H1 (cell line): Measurements from ENCODE around the gene B4GALNT3. TPM values are rescaled to one million over a fixed set of nuclear protein-coding genes. Genes with fewer than 3 reads are reported as not detected.

ENCODE experiments used
- CTCF ChIA-PET: fragments of 300-600 bp; sonication (Branson Sonifier 250); formaldehyde crosslinking; loops from one replicate; lab custom pipeline; 2021; ENCODE audit not compliant: partially characterized antibody; lab: Charles Lee
- POLR2A ChIA-PET: fragments of 300-600 bp; sonication (Branson Sonifier 250); formaldehyde crosslinking; loops from one replicate; lab custom pipeline; 2021; ENCODE audit warnings: inconsistent platforms; ENCODE audit not compliant: partially characterized antibody; lab: Charles Lee
- DNase-seq, 2 experiments: peaks; one replicate each; pipeline versions ENCODE4 v3.0.0 to v3.0.0-alpha.2; 2010 to 2022; ENCODE audit warnings: low spot score in 2 of 2, low read depth in 1 of 2, mixed read lengths in 1 of 2
- FAIRE-seq: peaks from 2 replicates; lab custom pipeline; 2011; peaks lifted over from hg19 to GRCh38; lab: Jason Lieb, UNC
- H2AFZ ChIP-seq: 2 replicates; pipeline ENCODE4 v1.8.1; 2012; ENCODE audit warnings: low read length, inconsistent platforms
- H2AK5ac ChIP-seq: 2 replicates; pipeline ENCODE4 v1.6.1; 2013; ENCODE audit warnings: low read depth, low read length
- H2BK120ac ChIP-seq: replicated peaks from 2 replicates; pipeline ENCODE3; 2013; ENCODE audit warnings: low read depth, low read length, inconsistent platforms
- H2BK12ac ChIP-seq: 2 replicates; pipeline ENCODE4 v1.6.1; 2013; ENCODE audit warnings: low read depth, low read length
- H2BK15ac ChIP-seq: 2 replicates; pipeline ENCODE4 v1.6.1; 2013; ENCODE audit warnings: low read length
- H2BK20ac ChIP-seq: 2 replicates; pipeline ENCODE4 v1.6.1; 2013; ENCODE audit warnings: low read length
- H2BK5ac ChIP-seq: 2 replicates; pipeline ENCODE4 v1.6.1; 2013; ENCODE audit warnings: low read depth, low read length
- H3K14ac ChIP-seq: 2 replicates; pipeline ENCODE4 v1.6.1; 2013; ENCODE audit warnings: inconsistent platforms; ENCODE audit not compliant: insufficient read length
- H3K18ac ChIP-seq: 2 replicates; pipeline ENCODE4 v1.6.1; 2013; ENCODE audit warnings: low read length; ENCODE audit errors: extremely low read depth
- H3K23ac ChIP-seq: 2 replicates; pipeline ENCODE4 v1.6.1; 2013; ENCODE audit warnings: inconsistent platforms; ENCODE audit not compliant: insufficient read length
- H3K23me2 ChIP-seq: 2 replicates; pipeline ENCODE4 v1.6.1; 2013; ENCODE audit warnings: low read depth, low read length
- H3K27ac ChIP-seq: 2 replicates; pipeline ENCODE4 v1.6.1; 2011; ENCODE audit warnings: low read depth, low read length, inconsistent platforms
- H3K27me3 ChIP-seq, 4 experiments: replicated peaks in 1 of 4; 1 replicate in 1 of 4; 2 replicates in 3 of 4; pipeline versions ENCODE4 v1.6.1 to v1.8.1; 2011 to 2013; ENCODE audit warnings: low read length in 3 of 4, mild to moderate bottlenecking in 3 of 4, inconsistent platforms in 2 of 4, mixed read lengths in 2 of 4, moderate library complexity in 1 of 4; ENCODE audit not compliant: control insufficient read depth in 3 of 4, insufficient read depth in 3 of 4; ENCODE audit errors: extremely low read depth in 1 of 4
- H3K36me3 ChIP-seq, 4 experiments: 2 replicates each; pipeline versions ENCODE4 v1.6.1 to v1.8.1; 2011 to 2013; ENCODE audit warnings: mild to moderate bottlenecking in 4 of 4, low read length in 3 of 4, moderate library complexity in 2 of 4, control low read depth in 1 of 4, inconsistent platforms in 1 of 4; ENCODE audit not compliant: insufficient read depth in 4 of 4, control insufficient read depth in 2 of 4
- H3K4ac ChIP-seq: replicated peaks from 2 replicates; pipeline ENCODE3; 2013; ENCODE audit warnings: low read length, low read depth, mixed read lengths, inconsistent platforms; ENCODE audit not compliant: insufficient read length
- H3K4me1 ChIP-seq, 4 experiments: replicated peaks in 1 of 4; 1 replicate in 1 of 4; 2 replicates in 3 of 4; pipeline versions ENCODE4 v1.6.1 to v1.8.1; 2011 to 2013; ENCODE audit warnings: low read length in 3 of 4, inconsistent platforms in 2 of 4, mixed read lengths in 1 of 4; ENCODE audit not compliant: insufficient read depth in 4 of 4, control insufficient read depth in 3 of 4
- H3K4me2 ChIP-seq, 2 experiments: 2 replicates each; pipeline versions ENCODE4 v1.6.1 to v1.8.1; 2011 to 2013; ENCODE audit warnings: low read depth in 2 of 2, low read length in 2 of 2, control low read depth in 1 of 2, inconsistent platforms in 1 of 2, mild to moderate bottlenecking in 1 of 2; ENCODE audit not compliant: insufficient read depth in 1 of 2
- H3K4me3 ChIP-seq, 4 experiments: fragments of 200-600, 300-600 bp in 1 of 4; sonication (generic), shearing (Covaris generic), sonication (Bioruptor Twin) in 1 of 4; 2 replicates each; pipeline versions ENCODE4 v1.5.1 to v1.8.1; 2011 to 2016; ENCODE audit warnings: low read length in 4 of 4, low read depth in 3 of 4, control low read depth in 2 of 4, inconsistent platforms in 2 of 4, mild to moderate bottlenecking in 2 of 4, mixed read lengths in 1 of 4, moderate library complexity in 1 of 4; ENCODE audit not compliant: insufficient read depth in 2 of 4; ENCODE audit errors: extremely low read depth in 1 of 4
- H3K56ac ChIP-seq: replicated peaks from 2 replicates; pipeline ENCODE3; 2013; ENCODE audit warnings: low read depth, mild to moderate bottlenecking, mixed read lengths, low read length, inconsistent platforms; ENCODE audit not compliant: insufficient read length
- H3K79me1 ChIP-seq: 2 replicates; pipeline ENCODE4 v1.6.1; 2013; ENCODE audit warnings: low read depth, low read length, control low read depth
- H3K79me2 ChIP-seq, 2 experiments: 2 replicates each; pipeline versions ENCODE4 v1.6.1 to v1.8.1; 2012 to 2013; ENCODE audit warnings: low read length in 2 of 2, mild to moderate bottlenecking in 2 of 2, inconsistent platforms in 1 of 2; ENCODE audit not compliant: insufficient read depth in 2 of 2, control insufficient read depth in 1 of 2
- H3K9ac ChIP-seq, 4 experiments: replicated peaks in 1 of 4; 1 replicate in 1 of 4; 2 replicates in 3 of 4; pipeline versions ENCODE4 v1.6.1 to v1.8.1; 2011 to 2013; ENCODE audit warnings: low read depth in 3 of 4, low read length in 3 of 4, control low read depth in 2 of 4, mild to moderate bottlenecking in 2 of 4, moderate library complexity in 2 of 4, inconsistent platforms in 1 of 4; ENCODE audit errors: extremely low read depth in 1 of 4
- H3K9me3 ChIP-seq, 2 experiments: 2 replicates each; pipeline versions ENCODE4 v1.6.1 to v1.8.1; 2012 to 2013; ENCODE audit warnings: mild to moderate bottlenecking in 2 of 2, moderate library complexity in 2 of 2, control low read depth in 1 of 2, inconsistent platforms in 1 of 2, low read depth in 1 of 2, low read length in 1 of 2, mixed read lengths in 1 of 2; ENCODE audit not compliant: insufficient read depth in 2 of 2
- H4K20me1 ChIP-seq, 2 experiments: replicated peaks in 1 of 2; 2 replicates each; pipeline versions ENCODE3 to v1.8.1; 2011 to 2013; ENCODE audit warnings: inconsistent platforms in 2 of 2, low read length in 2 of 2, mild to moderate bottlenecking in 1 of 2; ENCODE audit not compliant: insufficient read depth in 2 of 2, control insufficient read depth in 1 of 2
- H4K5ac ChIP-seq: 2 replicates; pipeline ENCODE4 v1.6.1; 2013; ENCODE audit warnings: low read length, low read depth, mixed read lengths, inconsistent platforms; ENCODE audit not compliant: insufficient read length
- H4K8ac ChIP-seq: 2 replicates; pipeline ENCODE4 v1.8.0; 2013; ENCODE audit warnings: mild to moderate bottlenecking, moderate library complexity, low read length, inconsistent platforms; ENCODE audit not compliant: insufficient read depth; ENCODE audit errors: extremely low read depth
- H4K91ac ChIP-seq: replicated peaks from 2 replicates; pipeline ENCODE3; 2013; ENCODE audit warnings: low read length, mixed read lengths, inconsistent platforms; ENCODE audit not compliant: insufficient read length
- CHD1 ChIP-seq: IDR thresholded peaks from 2 replicates; pipeline ENCODE4 v1.6.1; 2012; ENCODE audit warnings: low read depth, low read length, improper control_type of control experiment
- CHD2 ChIP-seq: IDR thresholded peaks from 2 replicates; pipeline ENCODE4 v1.6.1; 2012; ENCODE audit warnings: low read length, improper control_type of control experiment
- CREB1 ChIP-seq: IDR thresholded peaks from 2 replicates; pipeline ENCODE4 v1.6.1; 2012; ENCODE audit warnings: inconsistent platforms
- GABPA ChIP-seq: IDR thresholded peaks from 2 replicates; pipeline ENCODE4 v1.6.1; 2011; ENCODE audit warnings: mild to moderate bottlenecking, low read length, moderate library complexity, borderline replicate concordance; ENCODE audit not compliant: insufficient read depth
- JUND ChIP-seq: IDR thresholded peaks from 2 replicates; pipeline ENCODE4 v1.6.1; 2011; ENCODE audit warnings: mild to moderate bottlenecking, improper control_type of control experiment, low read length
- KDM1A ChIP-seq: fragments of 200-600, 300-600 bp; sonication (generic); IDR thresholded peaks from 2 replicates; pipeline ENCODE4 v1.7.1; 2016; ENCODE audit warnings: mild to moderate bottlenecking, low read length, borderline replicate concordance
- NANOG ChIP-seq: IDR thresholded peaks from 2 replicates; pipeline ENCODE4 v1.6.1; 2011; ENCODE audit warnings: low read length, low read depth, mild to moderate bottlenecking, inconsistent platforms; ENCODE audit not compliant: insufficient read depth, poor library complexity, severe bottlenecking
- POLR2A ChIP-seq, 2 experiments: IDR thresholded peaks; 1 replicate in 1 of 2; 2 replicates in 1 of 2; pipeline ENCODE4 v1.6.1; 2011; ENCODE audit warnings: low read depth in 2 of 2, low read length in 2 of 2, mild to moderate bottlenecking in 2 of 2; ENCODE audit errors: control extremely low read depth in 1 of 2
- RXRA ChIP-seq: IDR thresholded peaks from 2 replicates; pipeline ENCODE4 v1.6.1; 2011; ENCODE audit warnings: low read depth, mild to moderate bottlenecking, low read length, moderate library complexity; ENCODE audit not compliant: insufficient read depth
- SAP30 ChIP-seq: fragments of 300-600 bp; sonication (generic); IDR thresholded peaks from 2 replicates; pipeline ENCODE4 v1.7.1; 2012; ENCODE audit warnings: low read length, moderate library complexity, mild to moderate bottlenecking, inconsistent platforms; ENCODE audit not compliant: insufficient read depth, insufficient replicate concordance
- SP4 ChIP-seq: IDR thresholded peaks from 2 replicates; pipeline ENCODE4 v1.6.1; 2012; ENCODE audit warnings: low read length, inconsistent platforms
- TAF1 ChIP-seq: IDR thresholded peaks from 2 replicates; pipeline ENCODE4 v1.6.1; 2011; ENCODE audit warnings: mild to moderate bottlenecking, low read depth, low read length
- TAF7 ChIP-seq: optimal IDR thresholded peaks from 2 replicates; pipeline ENCODE3; 2011; ENCODE audit warnings: low read depth, mild to moderate bottlenecking, inconsistent platforms, low read length, moderate library complexity, borderline replicate concordance
- ZNF274 ChIP-seq: IDR thresholded peaks from 2 replicates; pipeline ENCODE4 v1.7.0; 2012; ENCODE audit warnings: low read length, borderline replicate concordance; ENCODE audit errors: extremely low read depth
- WGBS, 2 experiments: shearing (Covaris generic) in 1 of 2; methylation state at CpG; one replicate each; pipeline versions ENCODE4 v1.1.6 to v1.1.7; 2013 to 2015; ENCODE audit warnings: low lambda C conversion rate in 2 of 2, mixed read lengths in 2 of 2, inconsistent platforms in 1 of 2, low coverage in 1 of 2, missing lambda C conversion rate in 1 of 2; ENCODE audit not compliant: insufficient replicate concordance in 2 of 2, insufficient coverage in 1 of 2, insufficient read length in 1 of 2; ENCODE audit errors: extremely low coverage in 1 of 2, missing lambda C conversion rate in 1 of 2; 5-methylcytosine and 5-hydroxymethylcytosine counted together
- polyA plus RNA-seq, 7 experiments: library from polyadenylated mRNA; depleted of rRNA in 3 of 7; stranded (reverse) in 5 of 7; unstranded in 2 of 7; fragments of >200 nt in 5 of 7; fragments of 200-250 nt in 2 of 7; gene quantifications; 1 replicate in 5 of 7; 2 replicates in 1 of 7; 4 replicates in 1 of 7; pipeline versions ENCODE4 v1.2.1 to v1.2.3, GENCODE V29; 2011 to 2013; ENCODE audit warnings: missing spikeins in 2 of 7, mixed read lengths in 2 of 7
- total RNA-seq: library from RNA; stranded (reverse); fragmentation: NEBNext Ultra II Directional; extraction: Animal tissue kit (Norgen Biotek cat#: 25700); gene quantifications from 2 replicates; pipeline ENCODE4 v1.2.1, GENCODE V29; 2021
- TF ChIP-seq, protein P1 (sequence below): IDR thresholded peaks from 2 replicates; pipeline ENCODE4 v1.6.1; 2012; ENCODE audit warnings: inconsistent platforms

B4GALNT3 gene
- total and polyA plus RNA-seq, 2 of the 8 experiments (the other 6 are each of a cell fraction or from before 2014, with no cell fraction given), result 12.5 to 20.3 TPM

DNA sequence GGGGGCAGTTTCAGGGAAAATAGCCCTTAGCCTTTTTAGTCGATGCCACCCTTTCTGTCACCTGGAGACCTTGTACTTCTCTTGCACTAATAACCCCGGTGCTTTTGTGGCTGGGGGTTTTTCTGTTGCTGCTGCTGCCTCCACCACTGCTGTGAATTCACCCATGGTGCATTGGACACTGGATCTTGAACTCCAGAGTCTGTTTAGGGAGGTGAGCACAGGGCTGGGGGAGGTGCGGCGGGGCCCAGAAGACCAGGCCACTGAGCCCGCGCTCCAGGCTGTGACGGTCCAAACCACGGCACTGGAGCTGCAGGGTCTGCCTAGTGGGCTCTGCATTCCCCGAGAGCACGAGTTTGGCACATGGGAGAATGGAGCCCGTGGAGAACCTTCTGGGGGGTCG, 102.9 kb downstream of the B4GALNT3 start:
- H2BK12ac ChIP-seq, result no peak overlapping the region
- H3K14ac ChIP-seq, result no peak overlapping the region
- H2BK120ac ChIP-seq, result no peak overlapping the region
- H3K9ac ChIP-seq, result no peak overlapping the region
- no peak for FAIRE-seq
- H3K18ac ChIP-seq, result no peak overlapping the region
- H3K9me3 ChIP-seq, result no peaks in the 10 kb centered on the region
- no peak overlapping the region for H4K8ac ChIP-seq
- ChIA-PET CTCF (interaction anchor here (0.6 to 3.8 kb wide), 3 partner anchors 16 to 120 kb away, joined by 3 to 15 read pairs (median 3); no protein-coding TSS in a partner anchor), POLR2A (no interaction called here)
- H3K27ac ChIP-seq, result no peak overlapping the region
- H3K4me2 ChIP-seq, result no peak overlapping the region
- 87% methylated on average over 7 of the region's 12 CpGs; no CpG with 5 or more reads in 1 of the 2 experiments for WGBS, 2 experiments
- no peak overlapping the region for H3K23ac ChIP-seq
- H3K79me1 ChIP-seq, result no peaks in the 10 kb centered on the region
- no peak overlapping the region for H2BK5ac ChIP-seq
- H2BK20ac ChIP-seq, result no peak overlapping the region
- no peak overlapping the region for H2BK15ac ChIP-seq
- H2AK5ac ChIP-seq, result no peak overlapping the region
- no peaks in the 10 kb centered on the region for H3K36me3 ChIP-seq
- H3K23me2 ChIP-seq, result no peaks in the 10 kb centered on the region
- H2AFZ ChIP-seq, result no peak overlapping the region
- H3K56ac ChIP-seq, result no peak overlapping the region
- H4K5ac ChIP-seq, result no peak overlapping the region
- no peaks in the 10 kb centered on the region for H3K4me1 ChIP-seq
- no peak overlapping the region for H3K4me3 ChIP-seq
- no peaks in the 10 kb centered on the region for H4K20me1 ChIP-seq
- no peaks in the 10 kb centered on the region for H3K27me3 ChIP-seq
- no peak for DNase-seq
- no peak overlapping the region for H3K4ac ChIP-seq
- no peak overlapping the region for H4K91ac ChIP-seq
- H3K79me2 ChIP-seq, result no peaks in the 10 kb centered on the region
- TF ChIP-seq CHD1 (no peak), KDM1A (no peak), NANOG (no peak), RXRA (no peak), TAF7 (no peak), CREB1 (no peak), JUND (no peak), CHD2 (no peak), SP4 (no peak), POLR2A (IDR thresholded peaks at IDR 0.05; ENCODE audit: control extremely low read depth in 1 of 2, low read depth in 2 of 2, low read length in 2 of 2) (no peak), ZNF274 (no peak), SAP30 (no peak), TAF1 (no peak), GABPA (no peak)
- TF ChIP-seq, protein P1, sequence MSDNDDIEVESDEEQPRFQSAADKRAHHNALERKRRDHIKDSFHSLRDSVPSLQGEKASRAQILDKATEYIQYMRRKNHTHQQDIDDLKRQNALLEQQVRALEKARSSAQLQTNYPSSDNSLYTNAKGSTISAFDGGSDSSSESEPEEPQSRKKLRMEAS, result no peak
